GM19438 (cell line): ENCODE data around the gene HDGFL2.
"Not testable (repeated sequence)": the region's sequence is repeated elsewhere in the genome, so short reads cannot be mapped to it uniquely, and the experiment has no call there.

ENCODE experiments used
- ATAC-seq: cut with Tn5 transposase; IDR thresholded peaks from one replicate; pipeline ENCODE4 v1.9.1; 2021; ENCODE audit warnings: low read depth; ENCODE audit not compliant: unreplicated experiment

The HDGFL2 gene

GRCh38 chr19:4511300-4512054, 39.4 kb downstream of the HDGFL2 start:
- ATAC-seq: no peak

- ATAC-seq: no peak
These were observed 40.0 kb downstream of the HDGFL2 start for GRCh38 chr19:4512070-4512469.

- no peak for ATAC-seq
These were observed 41.2 kb downstream of the HDGFL2 start for GRCh38 chr19:4513248-4513647.

- no peak for ATAC-seq
These were observed 43.6 kb downstream of the HDGFL2 start for GRCh38 chr19:4515732-4516131.

GRCh38 chr19:4516199-4516938, 44.3 kb downstream of the HDGFL2 start:
- ATAC-seq: no peak

- ATAC-seq: no peak
These were observed 44.8 kb downstream of the HDGFL2 start for GRCh38 chr19:4516939-4517300.

GRCh38 chr19:4517451-4518057, 45.5 kb downstream of the HDGFL2 start:
- no peak for ATAC-seq

GRCh38 chr19:4518345-4519171, 46.5 kb downstream of the HDGFL2 start, which contains the start of gene PLIN4:
Gene PLIN4 (minus strand): TSS chr19:4518486. CDS start chr19:4518272, 214 bp downstream.
- ATAC-seq: no peak

- no peak for ATAC-seq
These were observed 47.0 kb downstream of the HDGFL2 start for GRCh38 chr19:4519172-4519496.

GRCh38 chr19:4519521-4520277, 47.6 kb downstream of the HDGFL2 start:
- no peak for ATAC-seq

GRCh38 chr19:4521170-4521887, 49.2 kb downstream of the HDGFL2 start:
- no peak for ATAC-seq

- ATAC-seq: no peak
These were observed 49.8 kb downstream of the HDGFL2 start for GRCh38 chr19:4521888-4522242.

GRCh38 chr19:4522291-4523002, 50.4 kb downstream of the HDGFL2 start:
- no peak for ATAC-seq

GRCh38 chr19:4523306-4524110, 51.4 kb downstream of the HDGFL2 start:
- no peak for ATAC-seq

GRCh38 chr19:4524808-4525562, 52.9 kb downstream of the HDGFL2 start:
- no peak for ATAC-seq

- no peak for ATAC-seq
These were observed 53.5 kb downstream of the HDGFL2 start for GRCh38 chr19:4525563-4526002.

GRCh38 chr19:4527377-4527776, 55.3 kb downstream of the HDGFL2 start:
- not testable (repeated sequence) for ATAC-seq
